Muscle of arm (tissue), 14 donors: ENCODE measurements around the gene ADGRD2. TPM values are rescaled to one million over a fixed set of nuclear protein-coding genes. Genes with fewer than 3 reads are reported as not detected.
"Not testable (repeated sequence)": the region's sequence is repeated elsewhere in the genome, so short reads cannot be mapped to it uniquely, and the experiment has no call there.

Experiments used
- DNase-seq: peaks from one replicate; pipeline ENCODE4 v3.0.0-alpha.2; 2013
- long read RNA-seq, 11 donors: transcript quantifications; one replicate each; lab custom pipeline, GENCODE V29; 2026
- polyA plus RNA-seq, 12 donors: library from polyadenylated mRNA; unstranded; fragments of 120-200 nt; gene quantifications; one replicate each; pipeline ENCODE4 v1.2.1, GENCODE V29; 2013; ENCODE audit not compliant: insufficient read length in 12 of 12

Gene ADGRD2
- under 1 TPM in 4 of 12 donors, not detected in 8; 0.14 to 0.47 (median 0.23) TPM for polyA plus RNA-seq
- long read RNA-seq, donor 1 = 0 reads
- long read RNA-seq, donor 2 = 0 reads
- long read RNA-seq, donor 3 = 0 reads
- long read RNA-seq, donor 4 = 0 reads
- long read RNA-seq, donor 5 = 0 reads
- long read RNA-seq, donor 6 = 0 reads
- long read RNA-seq, donor 7 = 0 reads
- long read RNA-seq, donor 8 = 0 reads
- long read RNA-seq, donor 9 = 0 reads
- long read RNA-seq, donor 10 = 0 reads
- long read RNA-seq, donor 11 = 0 reads

- DNase-seq = no peak
Observed at GRCh38 chr9:124450241-124450924, at the start of gene ADGRD2. Gene ADGRD2 (plus strand): TSS chr9:124450451. CDS start chr9:124451667, 1,216 bp downstream.

GRCh38 chr9:124403246-124403645 lies 47.0 kb upstream of the ADGRD2 start:
- no peak for DNase-seq

GRCh38 chr9:124409410-124409809 lies 40.8 kb upstream of the ADGRD2 start:
- no peak for DNase-seq

- DNase-seq = no peak
Observed at GRCh38 chr9:124410321-124410913, 39.8 kb upstream of the ADGRD2 start.

- DNase-seq = no peak
Observed at GRCh38 chr9:124411514-124412227, 38.6 kb upstream of the ADGRD2 start.

GRCh38 chr9:124412228-124412575 lies 38.0 kb upstream of the ADGRD2 start:
- no peak for DNase-seq

GRCh38 chr9:124414612-124415011 lies 35.6 kb upstream of the ADGRD2 start:
- DNase-seq = no peak

GRCh38 chr9:124415102-124415851 lies 35.0 kb upstream of the ADGRD2 start, which contains the start of gene PSMB7:
Gene PSMB7 (minus strand): TSS chr9:124415442. CDS start chr9:124415425, 17 bp downstream.
- peak; percentile 97 for DNase-seq

- no peak for DNase-seq
Observed at GRCh38 chr9:124415852-124416484, 34.3 kb upstream of the ADGRD2 start.

- DNase-seq = no peak
Observed at GRCh38 chr9:124419832-124420489, 30.3 kb upstream of the ADGRD2 start.

GRCh38 chr9:124420991-124421543 lies 29.2 kb upstream of the ADGRD2 start:
- DNase-seq = no peak

- no peak for DNase-seq
Observed at GRCh38 chr9:124423155-124423554, 27.1 kb upstream of the ADGRD2 start.

GRCh38 chr9:124423591-124423990 lies 26.7 kb upstream of the ADGRD2 start:
- DNase-seq = no peak

- DNase-seq = not testable (repeated sequence)
Observed at GRCh38 chr9:124425733-124426132, 24.5 kb upstream of the ADGRD2 start.

GRCh38 chr9:124426361-124426760 lies 23.9 kb upstream of the ADGRD2 start:
- DNase-seq = no peak

GRCh38 chr9:124427281-124427680 lies 23.0 kb upstream of the ADGRD2 start:
- no peak for DNase-seq

- no peak for DNase-seq
Observed at GRCh38 chr9:124428751-124429529, 21.3 kb upstream of the ADGRD2 start.

GRCh38 chr9:124429530-124429867 lies 20.8 kb upstream of the ADGRD2 start:
- DNase-seq = no peak

- DNase-seq = no peak
Observed at GRCh38 chr9:124436320-124436719, 13.9 kb upstream of the ADGRD2 start.

- DNase-seq = no peak
Observed at GRCh38 chr9:124437086-124437485, 13.2 kb upstream of the ADGRD2 start.
